Lower leg skin (tissue), 3 donors: ENCODE results near the gene CHID1.

Experiments
- CTCF ChIP-seq, 3 donors: fragments of 450-650 bp; IDR thresholded peaks; one replicate each; pipeline ENCODE4 v1.5.1; 2016; ENCODE audit warnings: antibody characterized with exemption in 3 of 3, mild to moderate bottlenecking in 3 of 3, moderate library complexity in 2 of 3
- POLR2A ChIP-seq, 2 donors: fragments of 450-650 bp; IDR thresholded peaks; one replicate each; pipeline ENCODE4 v1.6.1; 2016 to 2017; ENCODE audit warnings: antibody characterized with exemption in 2 of 2, mild to moderate bottlenecking in 1 of 2, moderate library complexity in 1 of 2

- TF ChIP-seq CTCF (IDR thresholded peaks at IDR 0.05) (no peak), POLR2A (IDR thresholded peaks at IDR 0.05) (no peak)
These were observed 41.8 kb downstream of the CHID1 start for GRCh38 chr11:868802-869201.
